GM12892 (cell line): ENCODE results near the gene EML6.

Experiments
- POLR2A ChIP-seq: IDR thresholded peaks from 2 replicates; pipeline ENCODE4 v1.6.1; 2011; ENCODE audit warnings: low read depth, low read length, control low read depth
- TAF1 ChIP-seq: IDR thresholded peaks from 2 replicates; pipeline ENCODE4 v1.6.1; 2011; ENCODE audit warnings: low read depth, mild to moderate bottlenecking, control low read depth, low read length, borderline replicate concordance

GRCh38 chr2:54897420-54898310 is 174.2 kb downstream of the EML6 start:
- TF ChIP-seq POLR2A (no peak), TAF1 (no peak)
